ENCODE measurements around the gene LRMDA.

Gene LRMDA

DNA sequence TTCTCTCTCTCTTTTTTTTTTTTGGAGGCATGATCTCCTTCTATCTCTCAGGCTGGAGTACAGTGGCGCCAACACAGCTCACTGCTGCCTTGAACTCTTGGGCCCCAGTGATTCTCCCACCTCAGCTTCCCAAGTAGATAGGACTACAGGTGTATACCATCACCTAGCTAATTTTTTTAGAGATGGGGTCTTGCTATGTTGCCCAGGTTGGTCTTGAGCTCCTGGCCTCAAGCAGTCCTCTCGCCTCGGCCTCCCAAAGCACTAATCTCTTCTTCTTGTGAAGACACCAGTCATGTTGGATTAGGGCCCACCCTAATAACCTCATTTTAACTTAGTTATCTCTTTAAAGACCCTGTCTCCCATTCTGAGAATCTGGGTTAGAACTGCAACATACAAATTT, 45.6 kb downstream of the LRMDA start:
- DNase-seq (ENCODE audit: low read depth), result no peak

DNA sequence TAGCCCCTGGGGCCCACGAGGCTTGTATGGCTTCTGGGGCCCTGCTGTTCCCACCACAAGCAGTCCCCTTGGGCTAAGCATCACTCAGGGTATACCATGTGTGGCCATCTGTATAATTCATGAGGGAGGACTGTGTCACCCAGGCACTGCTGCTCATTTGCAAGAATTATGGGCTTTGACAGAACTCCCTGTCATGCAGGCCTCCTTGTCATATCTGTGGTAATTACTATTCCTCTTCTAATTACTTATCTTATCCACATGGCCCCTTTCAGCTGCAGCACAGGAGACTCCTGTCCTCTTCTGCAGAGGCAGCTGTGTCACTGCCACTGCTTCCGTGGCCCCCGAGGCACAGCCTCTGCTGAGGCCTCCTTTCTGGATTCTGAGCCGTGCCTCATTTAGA, 46.3 kb downstream of the LRMDA start:
- DNase-seq (ENCODE audit: low read depth), result no peak

DNA sequence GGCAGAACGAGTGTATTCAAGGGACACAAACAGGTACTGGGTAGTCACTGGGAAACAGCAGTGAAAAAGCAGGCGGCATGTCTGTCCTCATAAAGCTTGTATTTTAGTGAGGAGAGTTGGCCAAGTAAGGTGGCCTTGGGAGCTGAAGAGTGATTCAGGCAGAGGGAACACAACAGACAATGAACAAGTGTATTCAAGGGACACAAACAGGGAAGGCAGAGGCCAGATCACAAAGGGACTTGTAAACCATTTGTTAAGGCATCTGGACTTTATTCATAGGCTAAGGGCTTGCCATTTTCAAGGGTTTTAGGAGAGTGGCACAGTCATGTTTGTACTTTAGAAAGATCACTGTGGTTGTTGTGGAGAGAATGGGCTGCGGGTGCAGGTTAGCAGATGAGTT, 49.0 kb downstream of the LRMDA start:
- DNase-seq (ENCODE audit: low read depth), result no peak

DNA sequence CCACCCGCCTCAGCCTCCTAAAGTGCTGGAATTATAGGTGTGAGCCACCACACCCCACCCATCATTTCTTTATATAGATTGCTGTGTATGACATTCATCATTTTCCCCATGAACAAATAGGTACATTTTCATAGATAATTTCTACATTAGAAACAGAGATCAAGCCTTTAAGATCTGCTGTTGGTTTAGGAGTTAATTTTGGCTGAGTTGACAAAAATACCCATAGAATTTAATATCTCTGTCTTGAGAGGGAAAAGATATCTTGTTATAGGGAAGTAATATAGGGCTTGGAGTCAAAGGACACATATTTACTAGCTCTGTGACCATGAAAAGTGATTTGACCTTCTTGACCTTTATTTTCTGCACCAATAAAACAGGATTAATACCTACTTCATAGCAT, 51.8 kb downstream of the LRMDA start:
- no peak for DNase-seq (ENCODE audit: low read depth)

DNA sequence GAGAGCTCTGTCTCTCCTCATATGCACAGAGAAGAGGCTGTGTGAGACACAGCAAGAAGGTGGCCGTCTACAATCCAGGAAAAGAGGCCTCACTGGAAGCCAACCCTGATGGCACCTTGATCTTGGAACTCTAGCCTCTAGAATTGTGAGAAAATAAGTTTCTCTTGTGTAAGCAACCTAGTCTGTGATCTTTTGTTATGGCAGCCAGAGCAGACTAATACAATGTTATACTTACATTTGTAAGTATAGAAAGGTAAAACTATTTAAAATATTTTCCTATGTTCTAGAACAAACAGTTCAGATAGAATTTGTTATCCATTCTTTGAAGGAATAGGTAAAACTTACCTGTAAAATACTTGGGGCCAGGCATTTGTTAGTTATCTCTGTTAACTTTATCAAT, 53.3 kb downstream of the LRMDA start:
- no peak for DNase-seq (ENCODE audit: low read depth)

DNA sequence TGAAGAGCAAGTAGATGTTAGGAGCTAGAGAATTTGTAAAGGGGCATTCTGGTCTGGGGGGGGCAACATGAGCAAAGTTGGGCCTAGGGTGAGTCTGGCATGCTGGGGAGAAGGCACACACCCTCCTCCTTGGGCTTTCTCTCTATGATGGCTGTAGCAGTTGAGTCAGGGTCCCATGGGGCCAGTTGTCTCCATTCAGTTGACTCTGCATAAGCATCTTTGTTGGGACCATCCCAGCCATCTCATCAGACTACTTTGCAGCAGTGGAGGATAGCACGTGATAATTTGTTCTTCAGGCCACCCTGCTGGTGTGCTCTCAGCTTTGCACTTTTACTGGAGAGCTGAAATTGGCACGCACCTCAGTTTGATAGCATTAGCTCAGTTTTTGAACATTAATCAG, 55.2 kb downstream of the LRMDA start:
- no peak for DNase-seq (ENCODE audit: low read depth)

DNA sequence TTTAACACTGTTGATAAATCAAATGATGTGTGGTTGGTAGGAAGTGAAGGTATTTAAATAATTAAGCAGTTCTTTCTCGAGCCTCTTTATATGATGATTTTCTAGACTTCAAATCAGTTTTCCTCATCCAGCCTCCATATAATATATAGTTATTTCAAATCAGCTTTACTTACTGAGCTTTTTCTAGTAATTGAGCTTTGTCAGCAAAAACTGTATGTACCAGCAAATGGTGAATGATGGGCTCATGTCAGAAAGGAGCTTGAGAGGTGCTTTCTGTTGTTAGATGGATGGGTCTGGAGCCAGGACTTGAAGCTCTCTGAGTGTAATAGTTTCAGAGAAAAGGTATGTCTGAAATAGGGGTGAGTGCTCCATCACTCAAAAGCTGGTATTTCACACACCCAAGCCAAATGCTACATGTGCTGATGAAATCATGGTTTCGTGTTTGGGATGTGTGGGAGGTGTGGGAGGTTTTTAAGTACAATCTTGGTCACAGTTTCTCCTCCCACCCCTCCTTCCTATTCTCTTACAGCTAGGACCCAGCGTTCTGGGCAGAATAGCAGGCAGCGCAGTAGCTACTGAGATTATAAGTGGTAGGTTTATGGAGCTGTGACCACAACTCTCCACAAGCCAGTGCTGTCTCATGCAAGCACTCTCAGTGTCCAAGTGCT, 55.8 kb downstream of the LRMDA start:
- DNase-seq (ENCODE audit: low read depth), result no peak

DNA sequence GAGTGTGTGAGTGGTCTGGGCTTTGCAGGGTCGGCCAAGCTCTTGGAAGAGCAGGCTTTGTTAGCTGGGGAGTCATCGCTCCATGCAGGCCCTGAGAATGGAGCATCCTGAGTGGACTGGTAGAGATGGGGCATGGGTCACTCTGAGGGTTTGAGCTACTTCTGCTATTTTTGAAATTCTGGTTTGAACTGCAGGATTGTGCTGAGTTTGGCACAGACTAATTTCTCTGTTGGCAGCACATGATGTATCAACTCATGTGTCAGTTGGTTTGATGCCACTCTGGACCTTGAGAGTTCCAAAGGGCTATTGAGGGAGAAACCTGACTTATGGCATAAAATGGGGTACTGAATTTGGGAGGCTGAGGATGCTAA, 56.3 kb downstream of the LRMDA start:
- DNase-seq (ENCODE audit: low read depth), result no peak

DNA sequence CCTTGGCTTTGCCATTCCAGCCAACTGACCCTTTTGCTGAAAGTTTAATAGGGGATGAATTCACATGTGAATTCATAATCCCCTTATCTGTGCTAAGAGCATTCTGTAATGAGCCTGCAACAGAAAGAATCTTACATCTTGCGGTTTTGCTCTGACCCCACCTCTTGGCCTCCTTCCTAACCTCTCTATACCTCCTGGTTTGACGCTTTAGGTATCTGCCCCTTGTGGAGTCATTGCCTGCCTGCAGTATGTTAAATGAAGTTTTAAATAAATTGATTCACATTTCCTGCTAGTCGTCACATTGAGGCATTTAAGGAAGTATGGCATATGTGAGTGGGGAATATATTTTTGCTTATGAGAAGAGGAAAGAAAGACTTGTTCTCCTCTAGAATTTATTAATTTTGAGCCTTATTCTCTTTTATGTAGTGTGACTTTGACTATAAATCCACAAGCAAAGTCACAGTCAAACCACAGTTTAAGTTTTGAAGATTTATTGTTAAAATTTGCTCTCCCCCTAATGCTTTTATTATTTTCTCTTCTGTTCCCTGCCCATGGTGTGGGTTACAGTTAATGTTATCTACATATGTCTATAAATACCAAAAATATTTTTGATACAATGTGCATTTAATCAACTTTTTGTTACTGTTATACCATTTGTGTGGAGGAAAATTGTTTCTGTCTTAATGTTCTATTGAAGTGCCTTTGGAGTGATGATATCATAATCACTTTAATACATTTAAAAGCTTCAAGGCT, 60.9 kb downstream of the LRMDA start:
- DNase-seq (ENCODE audit: low read depth), result no peak

DNA sequence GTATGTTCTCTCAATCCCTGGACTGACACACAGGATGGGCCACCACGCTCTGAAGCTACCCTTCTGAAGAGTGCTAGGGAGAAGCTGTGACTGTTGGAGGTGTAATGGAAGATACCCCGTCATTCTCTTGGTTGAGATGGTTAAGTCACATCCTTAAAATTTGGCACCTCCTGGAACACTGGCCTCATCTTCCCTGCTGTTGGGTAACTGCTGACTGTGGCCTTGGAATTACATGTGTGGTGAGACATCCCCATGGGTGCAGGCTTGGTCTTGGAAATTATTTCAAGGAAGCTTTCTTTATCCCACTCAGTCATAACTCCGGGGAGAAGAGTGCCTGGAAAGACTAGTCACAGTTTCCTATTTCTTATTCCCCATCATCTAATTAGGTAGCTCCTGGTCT, 62.0 kb downstream of the LRMDA start:
- DNase-seq (ENCODE audit: low read depth), result no peak

DNA sequence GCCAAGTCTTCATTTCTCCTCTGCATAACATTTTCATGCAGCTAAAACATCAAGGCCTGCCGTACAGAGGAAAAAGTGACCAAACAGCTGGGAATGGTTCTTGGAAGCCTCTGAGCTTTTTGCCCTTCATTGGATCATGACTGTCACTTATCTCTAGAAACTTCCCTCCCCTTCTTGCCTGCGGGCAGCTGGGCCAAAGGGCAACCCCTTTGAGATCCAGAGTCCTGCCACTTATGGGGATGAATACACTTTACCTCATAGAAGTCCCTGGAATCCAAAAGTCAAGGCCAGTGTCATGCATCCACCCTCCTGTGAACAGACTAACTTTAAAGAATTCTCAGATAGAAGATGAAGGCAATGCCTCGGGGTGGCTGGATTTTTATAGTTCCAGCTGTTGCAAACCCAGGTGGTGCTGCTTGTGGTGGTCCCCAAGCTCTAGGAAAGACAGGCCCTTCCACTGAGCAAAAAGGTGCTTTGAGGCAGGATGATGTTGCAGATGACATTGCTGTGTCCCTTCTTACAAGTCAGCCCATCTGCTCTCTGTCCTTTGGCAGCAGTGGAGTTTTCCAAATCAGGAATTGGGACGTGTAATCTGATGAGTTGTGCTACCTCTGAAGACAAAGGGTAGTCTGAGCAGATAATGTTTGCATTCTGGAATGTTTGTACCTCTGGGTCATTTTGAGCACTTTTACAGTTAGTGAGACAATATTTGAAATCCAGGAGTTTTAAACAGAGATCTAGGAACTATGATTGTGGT, 64.2 kb downstream of the LRMDA start:
- no peak for DNase-seq (ENCODE audit: low read depth)

DNA sequence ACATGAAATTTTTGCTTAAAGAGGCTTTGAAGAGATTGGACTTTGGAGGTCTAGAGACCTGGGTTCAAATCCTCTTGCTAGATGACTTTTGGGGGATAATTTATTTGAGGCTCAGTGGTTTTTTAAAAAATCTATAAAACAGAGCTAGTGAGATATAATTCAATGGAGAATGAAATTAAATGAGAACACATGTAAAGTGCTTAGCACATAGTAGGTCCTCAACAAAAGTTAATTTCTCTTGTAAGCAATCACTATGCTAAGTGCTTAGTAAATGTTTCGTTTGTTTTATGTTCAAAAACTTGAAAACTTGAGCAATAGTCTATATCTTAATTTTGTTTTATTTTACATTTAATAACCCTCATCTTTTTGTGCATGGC, 64.8 kb downstream of the LRMDA start:
- DNase-seq (ENCODE audit: low read depth), result no peak

DNA sequence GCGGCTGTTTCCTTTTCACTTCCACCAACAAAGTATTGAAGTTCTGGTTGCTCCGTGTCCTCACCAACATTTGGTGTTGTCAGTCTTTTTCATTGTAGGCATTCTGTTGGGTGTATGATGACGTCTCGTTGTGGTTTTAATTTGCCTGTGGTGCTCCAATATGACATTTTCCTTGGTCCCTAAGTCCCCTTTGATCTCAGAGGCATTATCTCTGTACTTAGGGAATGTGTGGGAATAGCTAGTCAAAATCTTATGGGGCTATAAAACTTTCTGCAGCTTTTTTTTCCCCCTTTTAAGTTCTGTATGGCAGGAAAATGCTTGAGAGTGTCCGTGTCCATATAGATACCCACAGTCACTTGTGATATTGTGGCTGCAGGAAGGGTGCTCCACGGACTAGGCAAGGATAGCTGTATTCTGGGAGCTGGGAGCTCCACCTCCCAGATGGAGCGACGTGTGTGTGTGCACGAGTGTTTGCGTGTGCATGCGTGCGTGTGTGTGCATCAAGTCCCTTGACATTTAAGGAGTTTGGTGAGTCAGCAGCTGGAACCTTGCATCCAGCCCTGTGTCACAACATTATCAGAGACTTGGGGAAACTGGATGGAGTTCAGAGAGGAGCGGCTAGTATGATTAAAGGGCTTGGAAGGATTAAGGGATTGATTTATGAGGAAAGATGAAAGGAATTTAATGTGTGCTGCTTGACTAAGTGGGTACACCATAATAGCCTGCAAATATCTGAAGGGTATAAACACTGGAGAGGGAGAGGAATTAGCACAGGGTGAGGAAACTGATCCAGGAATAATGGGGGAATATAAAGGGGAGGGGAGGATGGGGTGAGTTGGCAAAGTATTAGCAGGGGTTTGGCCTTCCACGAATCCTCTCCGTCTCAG, 66.8 kb downstream of the LRMDA start:
- no peak for DNase-seq (ENCODE audit: low read depth)

DNA sequence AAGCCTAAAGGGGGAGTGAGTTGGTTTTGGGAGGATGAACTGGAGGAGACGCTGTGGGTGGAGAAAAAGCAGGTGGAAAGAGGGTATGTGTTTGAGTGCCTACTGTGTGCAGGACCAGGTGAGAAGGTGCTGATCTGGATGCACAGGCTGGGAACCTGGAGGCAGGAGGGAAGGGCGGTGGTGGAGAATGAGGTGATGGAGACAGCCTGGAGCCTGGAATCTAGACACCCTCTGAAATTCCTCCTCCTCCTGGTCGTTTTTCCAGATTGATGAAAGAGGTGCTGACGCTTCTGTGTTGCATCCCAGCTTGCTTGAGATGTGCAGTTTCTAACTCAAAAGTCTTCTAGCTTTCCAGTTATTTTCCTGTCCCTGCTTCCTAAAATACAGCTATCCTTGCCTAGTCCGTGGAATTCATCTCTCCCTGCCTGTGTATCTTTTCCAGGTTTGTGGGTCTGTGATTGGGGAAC, 67.5 kb downstream of the LRMDA start:
- DNase-seq (ENCODE audit: low read depth), result no peak

DNA sequence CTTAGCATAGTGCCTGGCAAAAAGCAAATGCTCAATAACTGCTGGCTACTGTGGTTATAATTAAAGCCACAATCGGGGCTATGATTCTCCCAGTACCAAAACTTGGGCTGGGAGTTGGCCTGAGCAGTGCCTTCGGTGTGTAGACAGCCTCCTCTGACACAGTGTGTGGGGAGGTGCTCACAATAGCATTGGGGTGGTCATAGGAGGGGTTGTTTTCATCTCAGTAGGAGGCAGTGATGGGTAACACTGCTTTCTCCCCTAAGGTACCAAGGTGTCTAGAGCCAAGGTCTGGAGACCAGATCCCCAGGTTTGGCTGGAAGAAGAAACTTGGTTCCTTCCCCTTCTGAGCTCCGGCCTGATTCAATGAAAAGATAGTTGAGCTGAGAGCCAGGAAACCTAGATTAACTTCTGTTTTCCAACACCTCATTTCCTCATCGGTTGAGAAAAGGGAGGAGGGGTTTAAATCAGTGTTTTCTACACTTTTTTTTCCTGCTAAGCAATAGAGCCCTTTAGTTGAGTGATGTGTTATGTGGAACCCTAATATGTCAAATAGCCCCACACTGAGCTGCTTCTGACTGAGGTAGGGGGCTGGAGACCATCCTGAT, 68.2 kb downstream of the LRMDA start:
- no peak for DNase-seq (ENCODE audit: low read depth)

DNA sequence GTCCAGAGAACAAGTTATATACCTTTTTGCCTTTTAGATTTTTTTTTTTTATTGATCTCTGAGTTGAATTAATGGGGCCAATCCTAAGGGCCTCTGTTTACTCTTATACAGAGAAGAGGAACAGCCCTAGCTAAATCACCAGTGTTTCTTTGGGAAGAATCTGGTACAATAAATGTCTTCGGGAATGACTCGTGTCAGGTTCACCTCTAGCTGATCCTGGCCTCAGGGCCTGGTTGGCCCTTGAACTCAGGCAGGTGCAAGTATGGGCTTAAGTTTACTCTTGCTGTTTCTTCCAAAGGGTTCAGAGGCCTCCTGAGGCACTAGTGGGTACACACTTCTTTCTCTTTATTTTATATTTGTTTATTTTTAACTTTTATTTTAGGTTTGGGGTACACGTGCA, 71.0 kb downstream of the LRMDA start:
- no peak for DNase-seq (ENCODE audit: low read depth)

DNA sequence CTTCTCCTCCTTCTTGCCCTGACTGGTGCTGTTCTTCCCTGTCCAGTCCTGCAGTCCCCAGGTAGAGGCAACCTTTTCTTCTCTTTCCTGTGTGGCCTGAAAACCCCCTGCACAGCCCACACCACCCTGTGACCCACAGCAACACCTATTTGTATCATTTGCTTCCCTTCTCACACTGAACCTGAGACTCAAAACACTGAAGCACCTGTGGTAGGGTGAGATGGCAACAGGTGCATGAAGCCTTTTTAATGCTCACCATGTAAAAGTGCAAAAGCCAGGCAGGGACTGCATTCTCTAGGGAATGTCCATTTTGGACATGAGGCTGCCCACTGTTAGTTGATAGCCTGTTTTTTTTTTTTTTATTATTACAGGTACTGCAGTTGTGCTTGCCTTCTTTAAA, 71.4 kb downstream of the LRMDA start:
- no peak for DNase-seq (ENCODE audit: low read depth)

DNA sequence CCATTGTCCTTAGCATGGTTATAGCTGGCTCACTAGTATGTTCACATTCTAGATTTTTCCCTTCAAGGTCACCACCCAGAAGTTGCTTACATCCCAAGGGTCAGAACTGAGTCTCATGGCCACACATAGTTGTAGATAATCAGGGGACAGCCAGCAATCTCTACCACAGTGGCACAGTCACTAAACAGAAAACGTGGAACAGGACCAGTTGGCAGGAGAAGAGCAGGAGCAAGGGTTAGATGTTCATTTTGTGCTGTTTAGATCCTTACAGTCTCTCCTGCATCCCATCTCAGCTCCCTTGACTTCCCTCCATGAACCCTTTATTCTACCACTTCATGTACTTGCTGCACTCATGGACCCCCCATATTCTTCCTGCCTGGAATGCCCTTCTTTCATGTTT, 73.9 kb downstream of the LRMDA start:
- DNase-seq (ENCODE audit: low read depth), result no peak

DNA sequence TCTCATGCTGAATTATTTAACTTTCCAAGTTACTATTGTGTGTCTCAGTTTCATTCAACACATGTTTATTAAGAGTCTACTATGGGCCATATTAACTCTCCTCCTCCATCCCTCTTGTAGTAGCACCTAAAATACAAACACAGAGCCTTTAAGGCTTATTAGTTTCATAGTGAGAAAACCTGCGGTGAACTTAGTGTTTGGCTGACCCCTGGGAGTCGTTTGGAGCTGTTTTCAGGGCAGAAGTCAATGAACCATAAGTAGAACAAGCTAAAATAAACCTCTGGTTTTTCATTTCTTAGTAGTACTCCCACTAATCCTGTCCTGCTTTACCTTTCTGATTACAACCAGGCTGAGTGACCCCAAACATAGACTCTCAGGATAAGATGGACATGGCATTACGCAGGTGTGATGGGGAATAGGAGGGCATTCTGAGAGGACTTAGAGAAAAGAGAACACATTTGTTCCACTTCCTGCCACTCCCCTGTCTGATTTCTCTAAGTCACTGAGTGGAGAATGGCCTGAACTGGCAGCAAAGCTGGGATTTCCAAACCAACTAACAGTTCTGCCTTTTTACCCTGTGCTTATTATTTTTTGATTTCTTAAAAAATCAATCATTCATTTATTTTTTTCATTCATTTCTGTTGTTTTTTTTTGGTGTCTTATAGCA, 74.5 kb downstream of the LRMDA start:
- DNase-seq (ENCODE audit: low read depth), result no peak

DNA sequence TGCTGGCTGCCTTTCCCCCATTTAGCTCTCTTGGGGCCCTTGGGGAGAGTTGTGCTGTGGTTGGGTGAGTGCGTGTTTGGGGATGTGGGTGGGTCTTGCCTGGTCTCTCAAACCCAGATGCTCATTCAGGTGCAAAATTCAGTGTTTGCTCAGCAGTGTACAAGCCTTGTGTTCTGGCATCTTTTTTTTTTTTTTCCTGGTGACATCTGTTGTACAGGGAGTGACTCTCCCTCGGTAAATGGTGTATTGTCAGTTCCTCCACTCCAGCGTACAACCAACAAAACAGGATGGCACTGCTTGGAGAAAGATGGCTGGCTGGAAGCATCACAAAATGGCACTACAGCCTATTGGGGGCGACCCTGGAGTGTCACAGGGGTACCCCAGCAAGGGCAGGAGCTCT, 75.5 kb downstream of the LRMDA start:
- no peak for DNase-seq (ENCODE audit: low read depth)

DNA sequence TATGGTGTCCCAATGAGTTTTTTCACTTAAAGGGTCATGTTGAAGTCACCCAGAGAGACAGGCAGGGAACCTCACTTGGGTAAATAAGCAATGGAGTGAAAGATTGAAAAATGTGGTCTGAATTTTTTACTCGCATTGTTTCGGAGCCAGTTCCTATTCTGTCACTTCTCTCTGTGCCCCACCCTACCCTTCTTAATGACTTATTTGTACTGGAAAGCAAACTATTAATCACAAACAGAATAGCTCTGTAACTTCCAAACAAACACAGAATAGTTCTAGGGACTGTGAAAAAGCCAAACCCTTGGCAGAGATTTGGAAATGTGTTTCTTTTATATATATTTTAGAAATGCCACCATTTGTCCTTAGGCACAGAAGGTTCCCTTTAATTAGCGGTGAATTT, 76.0 kb downstream of the LRMDA start:
- no peak for DNase-seq (ENCODE audit: low read depth)

Data from stimulated activated CD4-positive, alpha-beta T cell treated with anti-CD3 and anti-CD28 coated beads, Interleukin-2, amount 100 ng/mL, for 4 hours (primary cell).